IPS-15b (cell line): Measurements from ENCODE around the gene ARHGAP15.

ENCODE experiments used
- H3K27me3 ChIP-seq: one replicate; pipeline ENCODE4 v1.6.1; 2013; ENCODE audit warnings: low read length; ENCODE audit not compliant: control insufficient read depth, insufficient read depth
- H3K36me3 ChIP-seq: one replicate; pipeline ENCODE4 v1.6.1; 2013; ENCODE audit warnings: low read length; ENCODE audit not compliant: control insufficient read depth, insufficient read depth
- H3K4me1 ChIP-seq: one replicate; pipeline ENCODE4 v1.6.1; 2013; ENCODE audit warnings: mild to moderate bottlenecking, low read length; ENCODE audit not compliant: control insufficient read depth, insufficient read depth
- H3K4me3 ChIP-seq: one replicate; pipeline ENCODE4 v1.5.1; 2013; ENCODE audit warnings: low read depth, low read length
- H3K9ac ChIP-seq: one replicate; pipeline ENCODE4 v1.6.1; 2013; ENCODE audit warnings: low read depth, mild to moderate bottlenecking, low read length
- H3K9me3 ChIP-seq: one replicate; pipeline ENCODE4 v1.6.1; 2013; ENCODE audit warnings: mild to moderate bottlenecking, low read length; ENCODE audit not compliant: control insufficient read depth, insufficient read depth

Gene ARHGAP15

DNA sequence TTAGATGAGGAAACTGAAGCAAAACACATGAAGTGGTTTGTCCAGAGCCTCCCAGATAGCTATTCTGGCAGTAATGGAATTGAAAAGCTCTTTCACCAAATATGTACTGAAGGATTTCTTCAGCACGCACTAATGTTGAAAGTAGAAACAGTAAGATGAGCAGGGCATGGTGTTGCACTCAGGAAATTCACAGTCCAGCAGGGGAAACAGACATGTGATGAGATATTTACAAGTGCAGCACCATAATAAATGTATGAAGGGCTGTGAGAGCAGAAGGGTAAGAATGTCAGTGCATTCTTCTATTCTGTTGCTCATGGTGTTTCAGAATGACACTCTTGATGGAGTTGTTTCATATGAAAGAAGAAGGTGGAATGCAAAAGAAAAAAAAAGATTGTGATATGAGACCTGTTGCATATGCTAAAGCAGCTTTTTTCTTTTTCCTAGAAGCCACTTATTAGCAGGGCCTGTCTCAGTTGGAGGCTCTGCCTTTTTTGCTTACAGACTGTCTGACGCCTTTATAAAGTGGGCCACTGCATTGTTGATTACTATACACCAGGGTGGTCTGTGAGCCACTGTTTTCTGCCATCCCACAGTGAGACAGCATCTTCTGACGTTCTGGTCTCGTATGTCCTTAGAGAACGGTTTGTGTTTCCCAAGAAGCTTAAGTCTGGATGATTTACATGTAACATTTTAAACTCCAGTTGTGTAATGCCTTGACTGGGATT, 516.9 kb downstream of the ARHGAP15 start:
- no peaks in the 10 kb centered on the region for H3K4me1 ChIP-seq
- H3K9ac ChIP-seq, result no peak overlapping the region
- no peaks in the 10 kb centered on the region for H3K9me3 ChIP-seq
- H3K36me3 ChIP-seq, result no peaks in the 10 kb centered on the region
- H3K4me3 ChIP-seq, result no peak overlapping the region
- H3K27me3 ChIP-seq, result peaks cover 4% of the 10 kb centered on the region

DNA sequence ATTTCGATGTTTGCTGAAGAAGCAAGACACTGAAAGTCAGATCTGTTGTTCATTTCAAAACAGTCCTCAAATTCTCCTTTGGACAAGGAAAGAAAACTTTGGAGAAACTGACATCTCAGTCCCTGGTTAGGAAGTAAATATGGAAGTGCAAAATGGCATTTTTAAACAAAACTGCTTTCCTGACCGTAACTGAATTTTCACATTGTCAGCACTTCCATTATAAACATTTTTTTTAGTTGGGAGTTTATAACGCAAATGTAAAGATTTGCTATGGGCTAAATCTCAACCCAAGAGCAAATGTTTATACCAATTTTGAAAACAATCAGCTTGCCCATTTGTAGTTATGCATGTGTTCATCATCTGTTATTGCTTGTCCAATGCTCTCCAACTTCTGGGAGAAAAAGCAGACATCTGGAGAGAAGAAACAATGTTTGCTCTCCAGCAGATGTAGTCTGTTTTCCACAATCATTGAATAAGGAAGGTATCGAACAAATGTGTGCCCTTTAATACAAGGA, 520.1 kb downstream of the ARHGAP15 start:
- Histone ChIP-seq H3K9me3 (peaks cover 4% of the 10 kb centered on the region), H3K4me1 (no peaks in the 10 kb centered on the region), H3K9ac (no peak overlapping the region), H3K27me3 (no peaks in the 10 kb centered on the region), H3K4me3 (no peak overlapping the region), H3K36me3 (no peaks in the 10 kb centered on the region)

DNA sequence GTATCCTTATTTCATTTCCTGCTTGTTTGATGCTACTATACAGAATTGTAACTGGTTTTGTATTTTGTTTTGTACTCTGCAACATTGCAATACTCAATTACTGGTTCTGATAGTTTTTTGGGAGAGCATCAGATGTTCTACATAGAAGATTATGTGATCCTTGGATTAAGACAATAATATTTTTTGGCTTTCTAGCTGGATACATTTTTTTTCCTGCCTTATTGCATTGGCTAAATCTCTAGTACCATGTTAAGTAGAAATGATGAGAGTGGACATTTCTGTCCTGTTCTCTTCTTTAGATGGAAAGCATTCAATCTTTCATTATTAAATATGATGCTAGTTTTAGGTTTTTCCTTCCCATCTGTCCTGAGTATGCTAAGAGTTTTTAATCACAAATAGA, 523.5 kb downstream of the ARHGAP15 start:
- H3K27me3 ChIP-seq, result no peaks in the 10 kb centered on the region
- H3K9me3 ChIP-seq, result peaks cover 4% of the 10 kb centered on the region
- no peaks in the 10 kb centered on the region for H3K36me3 ChIP-seq
- no peak overlapping the region for H3K4me3 ChIP-seq
- no peaks in the 10 kb centered on the region for H3K4me1 ChIP-seq
- H3K9ac ChIP-seq, result no peak overlapping the region

DNA sequence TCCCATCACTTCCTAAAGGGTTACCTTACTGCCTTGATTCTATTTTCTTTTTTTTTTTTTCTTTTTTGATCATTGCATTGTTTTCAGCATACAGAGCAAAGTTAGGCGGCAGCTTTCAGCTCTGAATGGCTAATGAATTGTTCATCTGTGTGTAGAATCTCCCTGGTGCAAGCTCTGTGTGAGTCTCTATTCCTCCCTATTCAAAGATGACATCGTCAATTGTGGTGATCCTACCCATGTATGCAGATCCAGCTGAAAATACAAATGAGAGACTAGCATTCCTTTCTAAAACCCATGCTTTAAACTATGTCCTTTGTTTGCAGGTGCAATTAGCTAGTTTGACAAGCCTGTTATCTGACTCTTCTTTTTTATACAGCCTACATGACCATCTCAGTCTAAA, 539.0 kb downstream of the ARHGAP15 start:
- H3K4me1 ChIP-seq, result peaks cover 3% of the 10 kb centered on the region
- no peak overlapping the region for H3K4me3 ChIP-seq
- H3K27me3 ChIP-seq, result no peaks in the 10 kb centered on the region
- H3K9me3 ChIP-seq, result no peaks in the 10 kb centered on the region
- H3K9ac ChIP-seq, result no peak overlapping the region
- H3K36me3 ChIP-seq, result no peaks in the 10 kb centered on the region

DNA sequence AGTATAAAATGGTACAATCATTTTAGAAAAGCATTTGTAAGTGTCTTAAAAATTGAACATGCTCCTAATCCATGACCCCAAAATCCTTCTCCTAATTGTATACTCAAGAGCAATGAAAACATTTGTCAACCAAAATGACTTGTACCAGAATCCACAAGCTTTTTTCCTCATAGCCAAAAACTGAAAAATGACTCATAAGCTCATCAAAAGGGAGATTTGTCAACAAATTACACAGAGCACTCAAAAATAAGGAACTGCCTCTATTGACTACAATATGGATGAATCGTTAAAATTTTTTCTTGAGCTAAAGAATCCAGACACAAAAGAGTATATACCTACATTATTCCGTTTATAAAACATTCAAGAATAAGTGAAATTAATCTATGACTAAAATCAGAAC, 544.8 kb downstream of the ARHGAP15 start:
- no peaks in the 10 kb centered on the region for H3K27me3 ChIP-seq
- no peak overlapping the region for H3K4me3 ChIP-seq
- H3K9ac ChIP-seq, result no peak overlapping the region
- H3K4me1 ChIP-seq, result no peaks in the 10 kb centered on the region
- H3K9me3 ChIP-seq, result no peaks in the 10 kb centered on the region
- H3K36me3 ChIP-seq, result no peaks in the 10 kb centered on the region

DNA sequence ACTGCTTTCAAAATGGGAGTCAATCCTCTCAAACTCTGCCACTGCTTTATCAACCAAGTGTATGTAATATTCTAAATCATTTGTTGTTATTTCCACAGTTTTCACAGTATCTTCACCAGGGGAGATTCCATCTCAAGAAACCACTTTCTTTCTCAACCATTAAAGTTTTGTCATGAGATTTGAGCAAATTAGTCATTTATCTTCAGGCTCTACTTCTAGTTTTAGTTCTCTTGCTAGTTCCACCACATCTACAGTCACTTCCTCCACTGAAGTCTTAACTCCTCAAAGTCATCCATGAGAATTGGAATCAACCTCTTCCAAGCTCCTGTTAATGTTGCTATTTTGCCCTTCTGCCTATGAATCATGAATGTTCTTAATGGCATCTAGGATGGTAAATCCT, 545.8 kb downstream of the ARHGAP15 start:
- H3K27me3 ChIP-seq, result no peaks in the 10 kb centered on the region
- no peak overlapping the region for H3K9ac ChIP-seq
- no peaks in the 10 kb centered on the region for H3K9me3 ChIP-seq
- H3K36me3 ChIP-seq, result no peaks in the 10 kb centered on the region
- no peaks in the 10 kb centered on the region for H3K4me1 ChIP-seq
- H3K4me3 ChIP-seq, result no peak overlapping the region

DNA sequence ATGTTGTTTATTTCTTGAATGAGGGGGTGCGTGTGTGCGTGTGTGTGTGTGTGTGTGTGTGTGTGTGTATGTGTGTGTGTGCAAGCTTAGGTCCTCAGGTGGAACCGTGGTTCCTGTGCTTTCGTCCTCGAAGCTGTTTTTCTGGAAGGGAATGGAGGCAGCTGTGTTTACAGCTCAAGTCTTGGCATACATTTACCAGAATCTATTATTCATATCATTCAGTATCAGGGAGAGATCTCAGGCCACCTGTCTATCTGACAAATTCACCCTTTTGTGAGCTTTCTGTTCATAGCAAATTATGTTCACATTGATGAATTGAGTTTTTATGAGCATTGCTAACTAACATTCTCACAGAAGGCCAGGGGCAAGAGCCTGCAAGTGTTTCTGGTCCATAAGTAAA, 550.4 kb downstream of the ARHGAP15 start:
- Histone ChIP-seq H3K9ac (no peak overlapping the region), H3K4me3 (no peak overlapping the region), H3K27me3 (no peaks in the 10 kb centered on the region), H3K4me1 (peaks cover 5% of the 10 kb centered on the region), H3K36me3 (no peaks in the 10 kb centered on the region), H3K9me3 (no peaks in the 10 kb centered on the region)

DNA sequence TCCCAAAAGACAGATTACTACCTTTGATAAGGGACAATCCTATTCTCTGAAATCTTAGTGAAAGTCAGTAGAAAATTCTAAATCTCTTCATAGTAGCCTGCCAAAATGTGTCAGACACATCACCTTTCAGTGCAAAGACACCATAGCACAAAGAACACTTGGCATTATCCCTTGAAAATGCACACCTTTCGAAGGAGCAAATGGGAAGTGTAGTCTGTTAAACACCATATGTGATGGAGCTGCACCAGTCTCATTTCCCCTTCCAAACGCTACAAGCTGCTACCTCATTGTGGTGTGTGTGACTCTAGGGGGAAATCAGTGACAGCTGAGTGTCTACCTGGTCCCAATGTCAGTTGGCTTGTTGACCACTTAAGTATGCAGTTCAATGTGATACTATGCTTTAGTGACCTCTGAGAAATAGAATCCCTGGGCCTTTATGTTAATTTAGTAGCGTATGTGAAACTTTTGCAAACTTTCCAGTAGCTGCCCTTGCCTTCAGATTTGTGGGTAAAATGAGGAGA, 551.7 kb downstream of the ARHGAP15 start:
- no peaks in the 10 kb centered on the region for H3K27me3 ChIP-seq
- no peak overlapping the region for H3K9ac ChIP-seq
- no peak overlapping the region for H3K4me3 ChIP-seq
- H3K4me1 ChIP-seq, result peaks cover 5% of the 10 kb centered on the region
- H3K9me3 ChIP-seq, result no peaks in the 10 kb centered on the region
- no peaks in the 10 kb centered on the region for H3K36me3 ChIP-seq

DNA sequence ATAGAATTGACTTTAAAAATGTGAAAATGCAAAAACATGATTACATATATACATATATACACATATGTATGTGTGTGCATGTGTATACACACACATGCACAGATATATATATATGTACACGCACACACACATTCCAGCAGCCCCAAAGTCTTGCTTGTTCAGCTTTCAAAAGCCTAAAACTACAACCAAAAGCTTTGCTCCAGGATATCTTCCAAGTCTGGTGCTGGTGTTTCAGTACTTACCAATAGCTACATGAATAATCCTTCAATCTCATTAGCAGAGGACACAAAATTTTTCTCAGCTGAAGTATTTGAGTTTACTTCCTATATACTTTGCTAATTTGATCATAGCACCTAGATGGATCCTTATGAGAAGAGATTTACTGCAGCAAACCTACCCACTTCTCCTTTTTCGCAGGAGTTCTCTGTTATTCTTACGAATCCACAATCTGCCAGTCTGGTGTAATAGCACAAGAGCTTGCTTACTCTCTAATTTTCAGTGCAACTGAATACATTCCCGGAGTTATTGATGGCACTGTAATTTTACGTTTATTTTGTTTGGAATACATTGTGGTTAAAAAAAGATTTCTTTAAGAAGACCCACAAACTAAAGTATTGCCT, 553.3 kb downstream of the ARHGAP15 start:
- no peaks in the 10 kb centered on the region for H3K36me3 ChIP-seq
- H3K9ac ChIP-seq, result no peak overlapping the region
- H3K27me3 ChIP-seq, result no peaks in the 10 kb centered on the region
- H3K9me3 ChIP-seq, result no peaks in the 10 kb centered on the region
- H3K4me3 ChIP-seq, result no peak overlapping the region
- H3K4me1 ChIP-seq, result peaks cover 5% of the 10 kb centered on the region

DNA sequence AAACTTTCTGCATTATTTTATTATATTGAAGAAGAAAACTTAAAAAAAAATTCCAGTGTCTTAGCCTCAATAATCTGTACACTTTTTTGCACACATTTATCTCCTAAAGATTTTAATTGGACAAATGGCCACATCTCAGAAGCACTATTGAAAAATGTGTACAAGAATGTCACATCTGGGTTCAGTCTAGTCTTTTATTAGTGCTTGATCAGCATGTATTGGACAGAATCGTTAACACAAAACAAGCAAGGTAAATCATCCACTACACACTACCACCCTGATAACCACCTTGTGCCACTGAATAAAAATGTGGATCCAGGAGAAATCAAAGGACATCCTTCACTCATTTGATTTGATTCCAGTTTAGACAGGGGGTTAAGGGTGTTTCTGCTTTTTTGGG, 554.8 kb downstream of the ARHGAP15 start:
- H3K9ac ChIP-seq, result no peak overlapping the region
- H3K27me3 ChIP-seq, result no peaks in the 10 kb centered on the region
- no peaks in the 10 kb centered on the region for H3K9me3 ChIP-seq
- no peak overlapping the region for H3K4me3 ChIP-seq
- no peaks in the 10 kb centered on the region for H3K36me3 ChIP-seq
- H3K4me1 ChIP-seq, result peaks cover 10% of the 10 kb centered on the region

DNA sequence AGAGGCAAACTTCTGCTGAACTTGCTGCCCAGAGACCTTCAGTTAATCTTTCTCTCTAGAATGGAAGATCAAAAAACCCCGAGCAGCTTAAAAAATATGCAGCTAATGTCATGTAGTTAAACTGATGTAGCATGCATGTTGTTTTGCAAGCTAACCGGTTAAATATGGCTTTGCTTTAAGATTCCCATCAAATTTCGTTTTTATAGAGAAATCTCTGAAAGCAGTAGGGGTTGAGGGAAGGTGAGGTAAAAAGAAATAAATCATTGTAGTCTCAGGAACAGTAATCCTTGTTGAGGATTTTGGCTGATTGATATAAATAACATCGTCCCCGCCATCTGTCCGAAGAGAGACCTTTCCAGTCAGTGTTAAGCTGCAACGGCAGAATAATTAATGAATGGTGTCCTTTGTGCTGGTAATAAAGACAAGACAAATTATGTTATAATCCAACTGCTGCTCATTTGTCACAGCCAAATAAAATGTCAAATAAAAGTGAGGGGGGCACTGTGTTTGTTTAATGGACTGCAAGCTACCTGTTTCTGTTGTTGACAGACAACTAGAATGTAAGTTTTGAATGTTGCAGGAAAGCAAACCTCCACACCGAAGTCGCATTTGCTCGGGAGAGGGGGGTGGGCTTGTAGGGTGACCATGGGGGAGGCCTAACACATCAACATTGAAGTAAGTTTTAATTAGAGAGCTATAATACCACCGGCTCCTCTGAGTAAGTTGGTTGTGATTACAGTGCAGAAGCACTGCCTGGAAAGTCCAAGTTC, 555.5 kb downstream of the ARHGAP15 start:
- Histone ChIP-seq H3K36me3 (no peaks in the 10 kb centered on the region), H3K9ac (no peak overlapping the region), H3K27me3 (no peaks in the 10 kb centered on the region), H3K9me3 (no peaks in the 10 kb centered on the region), H3K4me1 (peaks cover 10% of the 10 kb centered on the region), H3K4me3 (no peak overlapping the region)
